ENCODE data around the gene HK1.
"Not testable (repeated sequence)": the region's sequence is repeated elsewhere in the genome, so short reads cannot be mapped to it uniquely, and the experiment has no call there.

The HK1 gene

GRCh38 chr10:69247313-69247710, 31.0 kb upstream of the HK1 start:
- Histone ChIP-seq H3K9ac (ENCODE audit: low read length) (no peak overlapping the region), H3K4me1 (ENCODE audit: control insufficient read depth in 1 of 2, insufficient read depth in 2 of 2, low read length in 2 of 2) (no peaks in the 10 kb centered on the region), H3K27ac (ENCODE audit: low read depth, low read length) (no peak overlapping the region), H3K79me2 (ENCODE audit: control insufficient read depth, insufficient read depth, low read length, poor library complexity) (no peaks in the 10 kb centered on the region), H2AK5ac (ENCODE audit: low read length) (no peak overlapping the region), H3K79me1 (ENCODE audit: low read length) (no peaks in the 10 kb centered on the region), H4K12ac (ENCODE audit: low read depth, low read length) (no peak overlapping the region), H3K9me3 (ENCODE audit: insufficient read depth, low read depth, low read length) (no peaks in the 10 kb centered on the region), H3K23ac (ENCODE audit: low read length) (no peak overlapping the region), H4K91ac (ENCODE audit: low read depth, low read length) (no peak overlapping the region), H2BK120ac (ENCODE audit: insufficient read depth, low read length, poor library complexity) (no peak overlapping the region), H3K4me2 (ENCODE audit: low read length) (no peak overlapping the region), H3K4me3 (ENCODE audit: low read depth, low read length) (no peak overlapping the region), H4K8ac (ENCODE audit: low read depth, low read length) (no peak overlapping the region), H3K36me3 (ENCODE audit: control insufficient read depth in 1 of 2, insufficient read depth in 2 of 2, low read length in 2 of 2) (no peaks in the 10 kb centered on the region), H3K14ac (ENCODE audit: low read length) (no peak overlapping the region), H2AFZ (ENCODE audit: insufficient read depth, low read length, poor library complexity) (no peak overlapping the region), H2BK12ac (ENCODE audit: low read length) (no peak overlapping the region), H3K27me3 (ENCODE audit: insufficient read depth, low read length) (no peaks in the 10 kb centered on the region), H3K4ac (ENCODE audit: low read depth, low read length) (no peak overlapping the region), H3K18ac (ENCODE audit: low read length) (no peak overlapping the region), H2BK5ac (ENCODE audit: low read depth, low read length, poor library complexity) (no peak overlapping the region)
- no CpG with 5 or more reads among the region's 13 CpGs for WGBS (ENCODE audit: extremely low coverage, insufficient coverage, insufficient read length)
- no peak for DNase-seq

- Histone ChIP-seq H3K9ac (ENCODE audit: low read length) (no peak overlapping the region), H2BK12ac (ENCODE audit: low read length) (no peak overlapping the region), H3K14ac (ENCODE audit: low read length) (no peak overlapping the region), H3K79me2 (ENCODE audit: control insufficient read depth, insufficient read depth, low read length, poor library complexity) (no peaks in the 10 kb centered on the region), H3K4me2 (ENCODE audit: low read length) (no peak overlapping the region), H2BK120ac (ENCODE audit: insufficient read depth, low read length, poor library complexity) (no peak overlapping the region), H3K27ac (ENCODE audit: low read depth, low read length) (no peak overlapping the region), H3K4ac (ENCODE audit: low read depth, low read length) (no peak overlapping the region), H3K4me1 (ENCODE audit: control insufficient read depth in 1 of 2, insufficient read depth in 2 of 2, low read length in 2 of 2) (no peaks in the 10 kb centered on the region), H3K9me3 (ENCODE audit: insufficient read depth, low read depth, low read length) (no peaks in the 10 kb centered on the region), H3K79me1 (ENCODE audit: low read length) (no peaks in the 10 kb centered on the region), H2BK5ac (ENCODE audit: low read depth, low read length, poor library complexity) (no peak overlapping the region), H3K27me3 (ENCODE audit: insufficient read depth, low read length) (no peaks in the 10 kb centered on the region), H2AFZ (ENCODE audit: insufficient read depth, low read length, poor library complexity) (no peak overlapping the region), H4K8ac (ENCODE audit: low read depth, low read length) (no peak overlapping the region), H3K18ac (ENCODE audit: low read length) (no peak overlapping the region), H4K91ac (ENCODE audit: low read depth, low read length) (no peak overlapping the region), H4K12ac (ENCODE audit: low read depth, low read length) (no peak overlapping the region), H2AK5ac (ENCODE audit: low read length) (no peak overlapping the region), H3K4me3 (ENCODE audit: low read depth, low read length) (no peak overlapping the region), H3K36me3 (ENCODE audit: control insufficient read depth in 1 of 2, insufficient read depth in 2 of 2, low read length in 2 of 2) (no peaks in the 10 kb centered on the region), H3K23ac (ENCODE audit: low read length) (no peak overlapping the region)
- WGBS (ENCODE audit: extremely low coverage, insufficient coverage, insufficient read length), result no CpG with 5 or more reads among the region's 24 CpGs
- no peak for DNase-seq
Observed at GRCh38 chr10:69248117-69248730, 30.1 kb upstream of the HK1 start.

GRCh38 chr10:69250041-69250440, 28.3 kb upstream of the HK1 start:
- Histone ChIP-seq H2BK120ac (ENCODE audit: insufficient read depth, low read length, poor library complexity) (no peak overlapping the region), H3K27ac (ENCODE audit: low read depth, low read length) (no peak overlapping the region)

GRCh38 chr10:69251417-69251816, 26.9 kb upstream of the HK1 start:
- not testable (repeated sequence) for H2BK5ac ChIP-seq (ENCODE audit: low read depth, low read length, poor library complexity); H2BK120ac ChIP-seq (ENCODE audit: insufficient read depth, low read length, poor library complexity); H3K79me1 ChIP-seq (ENCODE audit: low read length); H3K79me2 ChIP-seq (ENCODE audit: control insufficient read depth, insufficient read depth, low read length, poor library complexity); H4K8ac ChIP-seq (ENCODE audit: low read depth, low read length); H3K14ac ChIP-seq (ENCODE audit: low read length); H3K27me3 ChIP-seq (ENCODE audit: insufficient read depth, low read length); H4K91ac ChIP-seq (ENCODE audit: low read depth, low read length); H2BK12ac ChIP-seq (ENCODE audit: low read length); H3K23ac ChIP-seq (ENCODE audit: low read length); H3K4me3 ChIP-seq (ENCODE audit: low read depth, low read length); H2AFZ ChIP-seq (ENCODE audit: insufficient read depth, low read length, poor library complexity); DNase-seq; H3K4me1 ChIP-seq (ENCODE audit: control insufficient read depth in 1 of 2, insufficient read depth in 2 of 2, low read length in 2 of 2); H3K4ac ChIP-seq (ENCODE audit: low read depth, low read length); H3K18ac ChIP-seq (ENCODE audit: low read length); H3K9ac ChIP-seq (ENCODE audit: low read length); H3K9me3 ChIP-seq (ENCODE audit: insufficient read depth, low read depth, low read length); H2AK5ac ChIP-seq (ENCODE audit: low read length); H4K12ac ChIP-seq (ENCODE audit: low read depth, low read length); H3K27ac ChIP-seq (ENCODE audit: low read depth, low read length); H3K36me3 ChIP-seq (ENCODE audit: control insufficient read depth in 1 of 2, insufficient read depth in 2 of 2, low read length in 2 of 2); H3K4me2 ChIP-seq (ENCODE audit: low read length)
- no CpG with 5 or more reads among the region's 2 CpGs for WGBS (ENCODE audit: extremely low coverage, insufficient coverage, insufficient read length)

More at GRCh38 chr10:69250041-69250440, 28.3 kb upstream of the HK1 start:
- H3K36me3 ChIP-seq (ENCODE audit: control insufficient read depth in 1 of 2, insufficient read depth in 2 of 2, low read length in 2 of 2), result no peaks in the 10 kb centered on the region
- no peak overlapping the region for H3K14ac ChIP-seq (ENCODE audit: low read length)
- no peak overlapping the region for H3K23ac ChIP-seq (ENCODE audit: low read length)
- H4K91ac ChIP-seq (ENCODE audit: low read depth, low read length), result no peak overlapping the region
- no peak overlapping the region for H4K12ac ChIP-seq (ENCODE audit: low read depth, low read length)
- no peak overlapping the region for H2AFZ ChIP-seq (ENCODE audit: insufficient read depth, low read length, poor library complexity)
- no peak overlapping the region for H2AK5ac ChIP-seq (ENCODE audit: low read length)
- H2BK12ac ChIP-seq (ENCODE audit: low read length), result no peak overlapping the region
- H2BK5ac ChIP-seq (ENCODE audit: low read depth, low read length, poor library complexity), result no peak overlapping the region
- no peaks in the 10 kb centered on the region for H3K79me1 ChIP-seq (ENCODE audit: low read length)
- H3K4me1 ChIP-seq (ENCODE audit: control insufficient read depth in 1 of 2, insufficient read depth in 2 of 2, low read length in 2 of 2), result no peaks in the 10 kb centered on the region
- H3K4ac ChIP-seq (ENCODE audit: low read depth, low read length), result no peak overlapping the region
- H3K9me3 ChIP-seq (ENCODE audit: insufficient read depth, low read depth, low read length), result no peaks in the 10 kb centered on the region
- WGBS (ENCODE audit: extremely low coverage, insufficient coverage, insufficient read length), result no CpG with 5 or more reads among the region's 14 CpGs
- no peak overlapping the region for H3K4me3 ChIP-seq (ENCODE audit: low read depth, low read length)
- no peak overlapping the region for H4K8ac ChIP-seq (ENCODE audit: low read depth, low read length)
- H3K18ac ChIP-seq (ENCODE audit: low read length), result no peak overlapping the region
- DNase-seq, result no peak
- no peaks in the 10 kb centered on the region for H3K27me3 ChIP-seq (ENCODE audit: insufficient read depth, low read length)
- no peaks in the 10 kb centered on the region for H3K79me2 ChIP-seq (ENCODE audit: control insufficient read depth, insufficient read depth, low read length, poor library complexity)
- no peak overlapping the region for H3K9ac ChIP-seq (ENCODE audit: low read length)
- H3K4me2 ChIP-seq (ENCODE audit: low read length), result no peak overlapping the region
